ENCODE results near the gene LAMA4.

LAMA4 gene

DNA sequence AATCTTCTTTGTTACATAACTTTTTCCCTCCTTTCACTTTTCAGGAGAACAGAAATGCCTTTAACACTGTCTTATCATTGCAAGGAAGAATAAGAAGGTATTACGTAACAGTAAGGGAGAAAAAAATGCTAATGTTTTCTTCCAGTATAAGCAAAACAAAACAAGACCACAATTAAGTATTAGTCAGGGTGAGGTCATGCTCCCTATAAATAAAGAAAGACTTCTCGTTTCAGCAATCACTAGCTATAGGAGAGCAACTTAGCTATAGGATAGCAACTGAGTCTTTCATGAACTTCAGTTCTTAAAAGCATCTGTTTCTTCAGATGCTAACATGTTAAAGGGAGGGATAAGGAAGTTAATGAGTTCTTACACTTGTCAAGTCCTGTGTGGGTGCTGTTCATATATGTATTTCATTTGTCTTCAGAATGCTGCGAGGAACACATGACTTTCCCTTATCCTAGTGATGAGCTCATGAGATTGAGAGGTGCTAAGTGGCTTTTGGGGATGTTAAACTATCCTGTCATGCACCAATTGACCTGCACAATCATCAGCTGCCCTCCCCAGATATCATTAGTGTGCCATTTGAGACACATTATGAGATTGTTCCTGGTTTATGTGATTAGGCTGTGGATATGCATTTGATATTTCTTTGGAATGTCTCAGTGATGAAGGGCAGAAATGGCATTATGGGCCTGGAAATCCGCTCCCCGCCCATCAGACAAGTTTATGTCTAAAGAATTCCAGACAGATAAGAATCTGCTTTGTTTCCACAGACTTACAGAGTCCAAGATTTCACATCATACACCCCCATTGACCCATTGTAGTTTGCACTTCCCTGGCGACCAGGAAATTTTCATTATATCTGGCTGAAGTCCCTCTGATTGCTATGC lies 37.5 kb downstream of the LAMA4 start:
- Histone ChIP-seq H3K36me3 (ENCODE audit: low read length) (no peaks in the 10 kb centered on the region), H3K27ac (ENCODE audit: low read depth, low read length) (no peak overlapping the region), H3K79me2 (ENCODE audit: insufficient read depth, low read length) (no peaks in the 10 kb centered on the region), H3K27me3 (ENCODE audit: low read length) (no peaks in the 10 kb centered on the region), H4K20me1 (ENCODE audit: low read depth, low read length) (no peaks in the 10 kb centered on the region), H3F3A (ENCODE audit: insufficient read depth) (no peaks in the 10 kb centered on the region), H3K4me3 (ENCODE audit: insufficient read depth, low read length, poor library complexity, severe bottlenecking) (no peak overlapping the region), H3K9me2 (replicated peaks; ENCODE audit: insufficient read depth, low read length) (no peaks in the 10 kb centered on the region), H2AFZ (ENCODE audit: low read depth, low read length, severe bottlenecking) (no peak overlapping the region), H3K9me3 (ENCODE audit: insufficient read depth, low read length) (no peaks in the 10 kb centered on the region), H3K9ac (ENCODE audit: low read length) (no peak overlapping the region), H3K4me2 (ENCODE audit: low read depth, low read length, poor library complexity, severe bottlenecking) (no peak overlapping the region)
- no peak for TF ChIP-seq EZH2phosphoT487 (conservative IDR thresholded peaks at IDR 0.05; ENCODE audit: low read length)
- TF ChIP-seq CTCF (IDR thresholded peaks at IDR 0.05; ENCODE audit: insufficient read depth, low read length, poor library complexity, severe bottlenecking): no peak

DNA sequence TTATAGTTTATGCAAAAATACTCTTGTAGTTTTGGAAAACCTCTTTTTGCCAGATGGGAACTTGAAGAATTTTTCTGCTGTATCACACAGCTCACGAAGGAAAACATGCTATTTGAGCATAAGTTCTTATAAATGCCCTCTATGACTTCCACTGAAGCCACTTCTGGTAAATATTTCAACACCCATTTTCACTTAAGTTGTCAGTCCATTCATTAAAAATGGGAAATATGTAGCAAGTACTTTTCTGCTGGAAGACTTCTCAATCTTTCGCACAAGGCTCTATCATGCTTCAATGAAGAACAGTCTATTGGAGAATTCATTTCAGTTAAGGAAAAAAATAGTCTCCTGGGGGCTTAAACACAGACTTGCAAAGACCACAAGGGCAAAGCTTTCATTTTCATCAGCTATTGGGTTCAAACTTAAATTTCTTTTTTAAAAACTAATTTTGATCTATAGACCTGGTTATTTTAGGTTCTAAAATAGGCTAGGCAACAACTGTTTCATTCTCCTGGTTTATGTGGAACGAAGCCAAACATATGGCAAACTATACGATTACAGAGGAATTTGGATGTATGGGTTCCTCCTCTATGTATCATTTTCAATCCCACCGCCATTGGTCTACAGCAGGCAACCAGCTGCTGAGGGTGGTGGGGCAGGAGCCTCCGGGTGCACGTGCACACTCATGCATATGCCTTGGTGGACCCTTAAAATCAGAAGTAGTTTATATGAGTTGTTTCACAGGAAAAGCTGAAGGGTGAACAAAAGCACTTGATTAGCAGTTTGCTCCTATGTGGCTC lies 38.7 kb downstream of the LAMA4 start:
- Histone ChIP-seq H3K4me2 (ENCODE audit: low read depth, low read length, poor library complexity, severe bottlenecking) (no peak overlapping the region), H3F3A (ENCODE audit: insufficient read depth) (no peaks in the 10 kb centered on the region), H3K9me2 (replicated peaks; ENCODE audit: insufficient read depth, low read length) (no peaks in the 10 kb centered on the region), H3K79me2 (ENCODE audit: insufficient read depth, low read length) (no peaks in the 10 kb centered on the region), H3K9ac (ENCODE audit: low read length) (no peak overlapping the region), H3K27me3 (ENCODE audit: low read length) (no peaks in the 10 kb centered on the region), H3K4me3 (ENCODE audit: insufficient read depth, low read length, poor library complexity, severe bottlenecking) (no peak overlapping the region), H4K20me1 (ENCODE audit: low read depth, low read length) (no peaks in the 10 kb centered on the region), H3K9me3 (ENCODE audit: insufficient read depth, low read length) (no peaks in the 10 kb centered on the region), H3K27ac (ENCODE audit: low read depth, low read length) (no peak overlapping the region), H3K36me3 (ENCODE audit: low read length) (no peaks in the 10 kb centered on the region), H2AFZ (ENCODE audit: low read depth, low read length, severe bottlenecking) (no peak overlapping the region)
- TF ChIP-seq CTCF (IDR thresholded peaks at IDR 0.05; ENCODE audit: insufficient read depth, low read length, poor library complexity, severe bottlenecking) (no peak), EZH2phosphoT487 (conservative IDR thresholded peaks at IDR 0.05; ENCODE audit: low read length) (no peak)

GRCh38 chr6:112214739-112215269 lies 39.6 kb downstream of the LAMA4 start:
- H3K27ac ChIP-seq (ENCODE audit: low read depth, low read length): no peak overlapping the region
- H3K36me3 ChIP-seq (ENCODE audit: low read length): no peaks in the 10 kb centered on the region
- H3K9ac ChIP-seq (ENCODE audit: low read length): no peak overlapping the region
- no peaks in the 10 kb centered on the region for H3F3A ChIP-seq (ENCODE audit: insufficient read depth)
- H3K9me2 ChIP-seq (replicated peaks; ENCODE audit: insufficient read depth, low read length): no peaks in the 10 kb centered on the region
- no peaks in the 10 kb centered on the region for H3K79me2 ChIP-seq (ENCODE audit: insufficient read depth, low read length)
- TF ChIP-seq EZH2phosphoT487 (conservative IDR thresholded peaks at IDR 0.05; ENCODE audit: low read length): no peak
- no peak for TF ChIP-seq CTCF (IDR thresholded peaks at IDR 0.05; ENCODE audit: insufficient read depth, low read length, poor library complexity, severe bottlenecking)
- H4K20me1 ChIP-seq (ENCODE audit: low read depth, low read length): no peaks in the 10 kb centered on the region
- no peak overlapping the region for H2AFZ ChIP-seq (ENCODE audit: low read depth, low read length, severe bottlenecking)
- no peaks in the 10 kb centered on the region for H3K27me3 ChIP-seq (ENCODE audit: low read length)
- no peak overlapping the region for H3K4me3 ChIP-seq (ENCODE audit: insufficient read depth, low read length, poor library complexity, severe bottlenecking)
- no peak overlapping the region for H3K4me2 ChIP-seq (ENCODE audit: low read depth, low read length, poor library complexity, severe bottlenecking)
- no peaks in the 10 kb centered on the region for H3K9me3 ChIP-seq (ENCODE audit: insufficient read depth, low read length)
